SK-N-MC (cell line): ENCODE data around the gene VPS35L.

Experiments
- EZH2 ChIP-seq: fragments of 200-600 bp; sonication (generic); IDR thresholded peaks from one replicate; pipeline ENCODE4 v1.6.1; 2017; ENCODE audit warnings: antibody characterized with exemption
- POLR2AphosphoS5 ChIP-seq: IDR thresholded peaks from 2 replicates; pipeline ENCODE4 v1.6.1; 2012; ENCODE audit warnings: mild to moderate bottlenecking, low read depth, low read length, borderline replicate concordance

DNA sequence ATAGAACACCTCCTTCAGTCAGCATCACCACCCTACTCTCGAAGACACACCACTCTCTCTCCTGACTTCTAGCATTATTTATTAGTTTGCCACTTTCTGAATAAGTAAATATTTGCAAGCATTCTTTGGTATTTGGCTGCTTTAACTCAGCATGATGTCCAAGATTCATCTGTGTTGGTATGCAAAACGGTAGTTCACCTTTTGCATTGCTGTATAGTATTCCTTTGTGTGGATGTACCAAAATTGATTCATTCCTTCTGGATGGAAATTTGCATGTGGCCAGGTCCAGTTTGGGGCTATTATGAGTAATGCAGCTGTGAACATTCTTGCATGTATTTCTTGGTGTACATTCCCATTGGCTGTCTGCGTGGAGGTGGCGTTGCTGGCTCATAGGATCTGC lies 129.7 kb downstream of the VPS35L start:
- no peak for TF ChIP-seq POLR2AphosphoS5
- no peak for TF ChIP-seq EZH2
